Measurements from ENCODE around the gene FAXC.

The FAXC gene

GRCh38 chr6:99289701-99290100, 59.8 kb downstream of the FAXC start:
- no peak for TF ChIP-seq CTCF (IDR thresholded peaks at IDR 0.05; ENCODE audit: low read depth, low read length)
- no peaks in the 10 kb centered on the region for H3K27me3 ChIP-seq

GRCh38 chr6:99288668-99289067, 60.8 kb downstream of the FAXC start:
- Histone ChIP-seq H3K4me3 (ENCODE audit: low read depth, low read length) (no peak overlapping the region), H3K27me3 (no peaks in the 10 kb centered on the region), H3K9me3 (no peaks in the 10 kb centered on the region), H3K4me1 (no peaks in the 10 kb centered on the region), H3K36me3 (peaks cover 3% of the 10 kb centered on the region; the same call in 1 of the 2 replicates)
- no peak for DNase-seq
- no peak for TF ChIP-seq CTCF (IDR thresholded peaks at IDR 0.05; ENCODE audit: low read depth, low read length)

More at GRCh38 chr6:99289701-99290100, 59.8 kb downstream of the FAXC start:
- Histone ChIP-seq H3K9me3 (no peaks in the 10 kb centered on the region), H3K4me1 (no peaks in the 10 kb centered on the region), H3K4me3 (ENCODE audit: low read depth, low read length) (no peak overlapping the region), H3K36me3 (peaks cover 3% of the 10 kb centered on the region; the same call in 1 of the 2 replicates)
- DNase-seq = no peak

GRCh38 chr6:99287523-99287922, 62.0 kb downstream of the FAXC start:
- H3K4me3 ChIP-seq (ENCODE audit: low read depth, low read length) = no peak overlapping the region
- H3K4me1 ChIP-seq = no peaks in the 10 kb centered on the region
- peaks cover 3% of the 10 kb centered on the region; the same call in 1 of the 2 replicates for H3K36me3 ChIP-seq
- H3K9me3 ChIP-seq = no peaks in the 10 kb centered on the region
- no peak for TF ChIP-seq CTCF (IDR thresholded peaks at IDR 0.05; ENCODE audit: low read depth, low read length)
- DNase-seq = no peak
- H3K27me3 ChIP-seq = no peaks in the 10 kb centered on the region

- peaks cover under 1% of the 10 kb centered on the region; the same call in 1 of the 2 replicates for H3K36me3 ChIP-seq
- no peaks in the 10 kb centered on the region for H3K27me3 ChIP-seq
- no peaks in the 10 kb centered on the region for H3K4me1 ChIP-seq
- no peak for TF ChIP-seq CTCF (IDR thresholded peaks at IDR 0.05; ENCODE audit: low read depth, low read length)
- H3K9me3 ChIP-seq = no peaks in the 10 kb centered on the region
- DNase-seq = no peak
- H3K4me3 ChIP-seq (ENCODE audit: low read depth, low read length) = no peak overlapping the region
Observed at GRCh38 chr6:99285881-99286280, 63.6 kb downstream of the FAXC start.

GRCh38 chr6:99282479-99283062, 66.9 kb downstream of the FAXC start:
- TF ChIP-seq CTCF (IDR thresholded peaks at IDR 0.05; ENCODE audit: low read depth, low read length) = peak; percentile 60
- Histone ChIP-seq H3K4me1 (no peaks in the 10 kb centered on the region), H3K4me3 (ENCODE audit: low read depth, low read length) (no peak overlapping the region), H3K27me3 (no peaks in the 10 kb centered on the region), H3K9me3 (no peaks in the 10 kb centered on the region), H3K36me3 (peaks cover 9% of the 10 kb centered on the region)
- DNase-seq = no peak

GRCh38 chr6:99276747-99277146, 72.7 kb downstream of the FAXC start:
- H3K9me3 ChIP-seq = no peaks in the 10 kb centered on the region
- no peak for TF ChIP-seq CTCF (IDR thresholded peaks at IDR 0.05; ENCODE audit: low read depth, low read length)
- no peaks in the 10 kb centered on the region for H3K4me1 ChIP-seq
- H3K27me3 ChIP-seq = no peaks in the 10 kb centered on the region
- H3K36me3 ChIP-seq = peaks cover 9% of the 10 kb centered on the region
- no peak for DNase-seq
- H3K4me3 ChIP-seq (ENCODE audit: low read depth, low read length) = no peak overlapping the region
